Mesenchymal stem cell (in vitro differentiated cells and primary cell): ENCODE results near the gene CLEC16A.

Experiments used
- DNase-seq: peaks from one replicate; pipeline ENCODE4 v3.0.0-alpha.2; 2013
- H2AFZ ChIP-seq: one replicate; pipeline ENCODE4 v1.6.1; 2013; ENCODE audit warnings: low read depth, mild to moderate bottlenecking, control low read depth, inconsistent platforms, low read length, moderate library complexity
- H2AK5ac ChIP-seq: 2 replicates; pipeline ENCODE4 v1.6.1; 2013; ENCODE audit warnings: low read length, moderate library complexity, mild to moderate bottlenecking, inconsistent platforms; ENCODE audit not compliant: severe bottlenecking
- H2BK120ac ChIP-seq: one replicate; pipeline ENCODE4 v1.6.1; 2013; ENCODE audit warnings: low read depth, mild to moderate bottlenecking, inconsistent platforms, low read length, moderate library complexity
- H2BK12ac ChIP-seq, 2 experiments: one replicate each; pipeline ENCODE4 v1.6.1; 2013; ENCODE audit warnings: inconsistent platforms in 2 of 2, low read length in 2 of 2, mild to moderate bottlenecking in 2 of 2, moderate library complexity in 2 of 2, control low read depth in 1 of 2
- H2BK15ac ChIP-seq: one replicate; pipeline ENCODE4 v1.6.1; 2013; ENCODE audit warnings: mild to moderate bottlenecking, low read depth, inconsistent platforms; ENCODE audit not compliant: poor library complexity, severe bottlenecking
- H2BK5ac ChIP-seq: 2 replicates; pipeline ENCODE4 v1.6.1; 2013; ENCODE audit warnings: low read depth, mild to moderate bottlenecking, low read length, control low read depth, inconsistent platforms; ENCODE audit not compliant: poor library complexity, severe bottlenecking
- H3K14ac ChIP-seq, 2 experiments: one replicate each; pipeline ENCODE4 v1.6.1; 2013; ENCODE audit warnings: inconsistent platforms in 2 of 2, low read length in 2 of 2, control low read depth in 1 of 2, mild to moderate bottlenecking in 1 of 2, moderate library complexity in 1 of 2
- H3K18ac ChIP-seq, 2 experiments: one replicate each; pipeline ENCODE4 v1.6.1; 2013; ENCODE audit warnings: inconsistent platforms in 2 of 2, low read length in 2 of 2, control low read depth in 1 of 2, low read depth in 1 of 2, mild to moderate bottlenecking in 1 of 2
- H3K23ac ChIP-seq, 2 experiments: one replicate each; pipeline ENCODE4 v1.6.1; 2013; ENCODE audit warnings: inconsistent platforms in 2 of 2, low read length in 2 of 2, mild to moderate bottlenecking in 2 of 2, moderate library complexity in 2 of 2, control low read depth in 1 of 2
- H3K27ac ChIP-seq: 2 replicates; pipeline ENCODE4 v1.5.1; 2013; ENCODE audit warnings: mild to moderate bottlenecking, moderate library complexity, low read length, control low read depth, inconsistent platforms; ENCODE audit not compliant: poor library complexity, severe bottlenecking
- H3K27me3 ChIP-seq, 2 experiments: 2 replicates each; pipeline versions ENCODE4 v1.6.1 to v1.7.0; 2013; ENCODE audit warnings: low read length in 2 of 2, mild to moderate bottlenecking in 2 of 2, moderate library complexity in 2 of 2, control low read depth in 1 of 2, inconsistent platforms in 1 of 2; ENCODE audit not compliant: control insufficient read depth in 1 of 2, insufficient read depth in 1 of 2
- H3K36me3 ChIP-seq, 2 experiments: 2 replicates each; pipeline versions ENCODE4 v1.6.1 to v1.7.0; 2013; ENCODE audit warnings: low read length in 2 of 2, control low read depth in 1 of 2, inconsistent platforms in 1 of 2, low read depth in 1 of 2, mild to moderate bottlenecking in 1 of 2; ENCODE audit not compliant: insufficient read depth in 2 of 2, control insufficient read depth in 1 of 2
- H3K4ac ChIP-seq, 2 experiments: one replicate each; pipeline ENCODE4 v1.6.1; 2013; ENCODE audit warnings: inconsistent platforms in 2 of 2, low read length in 2 of 2, mild to moderate bottlenecking in 2 of 2, moderate library complexity in 2 of 2, control low read depth in 1 of 2, low read depth in 1 of 2
- H3K4me1 ChIP-seq: 2 replicates; pipeline ENCODE4 v1.6.1; 2013; ENCODE audit warnings: low read depth, low read length, control low read depth; ENCODE audit not compliant: control insufficient read depth, insufficient read depth
- H3K4me2 ChIP-seq: 2 replicates; pipeline ENCODE4 v1.6.1; 2013; ENCODE audit warnings: low read length, mild to moderate bottlenecking, inconsistent platforms; ENCODE audit not compliant: poor library complexity, severe bottlenecking
- H3K4me3 ChIP-seq, 2 experiments: 2 replicates each; pipeline versions ENCODE4 v1.5.1 to v1.7.0; 2013; ENCODE audit warnings: low read length in 2 of 2, mild to moderate bottlenecking in 2 of 2, control low read depth in 1 of 2, low read depth in 1 of 2; ENCODE audit not compliant: insufficient read depth in 1 of 2
- H3K79me1 ChIP-seq: replicated peaks from 2 replicates; pipeline ENCODE4 v1.6.1; 2013; ENCODE audit warnings: mild to moderate bottlenecking, control low read depth, low read length, inconsistent platforms; ENCODE audit not compliant: poor library complexity, severe bottlenecking
- H3K9ac ChIP-seq: 2 replicates; pipeline ENCODE4 v1.7.0; 2013; ENCODE audit warnings: mild to moderate bottlenecking, low read length, moderate library complexity
- H3K9me3 ChIP-seq: 2 replicates; pipeline ENCODE4 v1.7.0; 2013; ENCODE audit warnings: mild to moderate bottlenecking, low read length; ENCODE audit not compliant: control insufficient read depth
- H4K8ac ChIP-seq: one replicate; pipeline ENCODE4 v1.6.1; 2013; ENCODE audit warnings: inconsistent platforms, mild to moderate bottlenecking, low read length, moderate library complexity
- H4K91ac ChIP-seq: one replicate; pipeline ENCODE4 v1.6.1; 2013; ENCODE audit warnings: mild to moderate bottlenecking, low read length, inconsistent platforms
- WGBS: methylation state at CpG from one replicate; pipeline ENCODE4 v1.1.7; 2013; ENCODE audit warnings: mixed read lengths; 5-methylcytosine and 5-hydroxymethylcytosine counted together

Gene CLEC16A

GRCh38 chr16:11105038-11105903 is 160.9 kb downstream of the CLEC16A start:
- Histone ChIP-seq H3K4ac (peak overlapping the region; percentile 19 to 42), H3K27ac (no peak overlapping the region), H3K79me1 (peaks cover 5% of the 10 kb centered on the region), H3K27me3 (no peaks in the 10 kb centered on the region), H3K36me3 (peaks cover 0 to 9% of the 10 kb centered on the region in 2 experiments), H3K14ac (peak overlapping the region in 1 of 2 experiments; percentile 14), H2AFZ (no peak overlapping the region), H3K18ac (peak overlapping the region; percentile 17 to 88), H3K4me2 (no peak overlapping the region), H2BK12ac (peak overlapping the region; percentile 95 to 96), H2BK120ac (peak overlapping the region; percentile 12), H3K4me3 (no peak overlapping the region), H2AK5ac (no peak overlapping the region), H3K9me3 (no peaks in the 10 kb centered on the region), H3K9ac (no peak overlapping the region), H4K91ac (peak overlapping the region; percentile 83), H2BK15ac (peak overlapping the region; percentile 15), H4K8ac (peak overlapping the region; percentile 14), H2BK5ac (no peak overlapping the region), H3K4me1 (peaks cover 37% of the 10 kb centered on the region), H3K23ac (no peak overlapping the region)
- 21% methylated on average over 7 of the region's 7 CpGs for WGBS
- DNase-seq, result peak; percentile 98

DNA sequence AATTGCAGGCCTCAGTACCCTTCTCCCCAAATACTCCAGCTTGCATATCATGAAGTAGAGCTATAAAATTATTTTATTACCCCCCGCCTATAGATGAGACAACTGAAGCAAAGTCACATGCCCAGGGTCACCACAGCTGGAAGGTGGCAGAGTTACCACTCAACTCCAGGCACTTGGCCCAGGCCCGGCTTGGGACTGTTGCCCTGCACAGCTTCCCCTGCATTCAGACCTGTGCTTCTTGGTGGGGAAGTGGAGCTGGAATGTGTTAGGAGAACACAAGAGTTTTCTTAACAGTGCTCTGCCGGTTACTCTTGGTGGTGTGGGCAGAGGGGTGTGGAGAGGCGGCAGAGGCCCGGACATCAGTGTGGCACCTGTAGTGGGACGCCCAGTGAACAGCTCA is 162.4 kb downstream of the CLEC16A start:
- no peak overlapping the region for H3K23ac ChIP-seq
- H3K14ac ChIP-seq, result peak overlapping the region in 1 of 2 experiments; percentile 90
- 89% methylated on average over 6 of the region's 6 CpGs for WGBS

GRCh38 chr16:11107780-11108465 is 163.6 kb downstream of the CLEC16A start:
- H3K79me1 ChIP-seq, result peaks cover 1% of the 10 kb centered on the region
- H3K9ac ChIP-seq, result no peak overlapping the region
- H3K4me1 ChIP-seq, result peaks cover 30% of the 10 kb centered on the region
- peak overlapping the region; percentile 29 to 84 for H3K4ac ChIP-seq
- H3K18ac ChIP-seq, result peak overlapping the region; percentile 57 to 84
- peak overlapping the region; percentile 71 to 92 for H2BK12ac ChIP-seq
- peak overlapping the region; percentile 27 for H4K8ac ChIP-seq
- H3K36me3 ChIP-seq, result peaks cover 5 to 6% of the 10 kb centered on the region in 2 experiments
- H2BK120ac ChIP-seq, result peak overlapping the region; percentile 66
- peak overlapping the region; percentile 83 for H4K91ac ChIP-seq
- H3K4me2 ChIP-seq, result no peak overlapping the region
- no peaks in the 10 kb centered on the region for H3K27me3 ChIP-seq
- peak overlapping the region; percentile 14 for H2AK5ac ChIP-seq
- H3K23ac ChIP-seq, result no peak overlapping the region
- 24% methylated on average over 8 of the region's 8 CpGs for WGBS
- no peak overlapping the region for H3K27ac ChIP-seq
- peaks cover 14% of the 10 kb centered on the region for H3K9me3 ChIP-seq
- no peak overlapping the region for H3K4me3 ChIP-seq
- H2BK5ac ChIP-seq, result no peak overlapping the region
- peak; percentile 94 for DNase-seq
- H3K14ac ChIP-seq, result no peak overlapping the region
- H2AFZ ChIP-seq, result no peak overlapping the region
- peak overlapping the region; percentile 31 for H2BK15ac ChIP-seq

More for the DNA sequence above, 162.4 kb downstream of the CLEC16A start:
- Histone ChIP-seq H3K27ac (no peak overlapping the region), H3K4me3 (no peak overlapping the region), H3K9me3 (peaks cover 13% of the 10 kb centered on the region), H3K9ac (no peak overlapping the region), H4K8ac (peak overlapping the region; percentile 62), H3K36me3 (peaks cover 5 to 9% of the 10 kb centered on the region in 2 experiments), H3K4ac (peak overlapping the region; percentile 70 to 75), H4K91ac (no peak overlapping the region), H2AK5ac (peak overlapping the region; percentile 43), H3K18ac (peak overlapping the region; percentile 17 to 86), H2BK15ac (no peak overlapping the region), H2BK12ac (peak overlapping the region; percentile 64 to 98), H3K4me2 (no peak overlapping the region), H2BK5ac (no peak overlapping the region), H2BK120ac (no peak overlapping the region), H3K79me1 (peaks cover 5% of the 10 kb centered on the region), H3K4me1 (peaks cover 32% of the 10 kb centered on the region), H3K27me3 (no peaks in the 10 kb centered on the region), H2AFZ (no peak overlapping the region)
- no peak for DNase-seq

- Histone ChIP-seq H4K8ac (no peak overlapping the region), H3K36me3 (peaks cover 5 to 6% of the 10 kb centered on the region in 2 experiments), H3K79me1 (no peaks in the 10 kb centered on the region), H3K4me3 (no peak overlapping the region), H2BK15ac (peak overlapping the region; percentile 31), H2BK12ac (peak overlapping the region; percentile 71 to 92), H3K9me3 (peaks cover 14% of the 10 kb centered on the region), H3K27ac (no peak overlapping the region), H4K91ac (peak overlapping the region; percentile 83), H3K14ac (no peak overlapping the region), H3K4me2 (no peak overlapping the region), H2AFZ (no peak overlapping the region), H2BK5ac (no peak overlapping the region), H2BK120ac (no peak overlapping the region), H3K4me1 (peaks cover 30% of the 10 kb centered on the region), H3K23ac (no peak overlapping the region), H3K18ac (peak overlapping the region; percentile 30 to 84), H3K4ac (peak overlapping the region; percentile 12 to 84), H3K9ac (no peak overlapping the region), H2AK5ac (peak overlapping the region; percentile 14), H3K27me3 (no peaks in the 10 kb centered on the region)
- DNase-seq, result no peak
Observed at GRCh38 chr16:11108466-11108805, 164.1 kb downstream of the CLEC16A start.
